ENCODE measurements around the gene CEACAM1.

The CEACAM1 gene

GRCh38 chr19:42528354-42529247 is at the start of gene CEACAM1:
TSS of gene CEACAM1 (minus strand) at chr19:42528481. CDS start at chr19:42528374, 107 bp downstream.
- TF ChIP-seq CTCF (IDR thresholded peaks at IDR 0.05), result no peak

- no peak for TF ChIP-seq CTCF (IDR thresholded peaks at IDR 0.05)
Observed at GRCh38 chr19:42577016-42577415, 48.7 kb upstream of the CEACAM1 start.

GRCh38 chr19:42576241-42576640 is 48.0 kb upstream of the CEACAM1 start:
- TF ChIP-seq CTCF (IDR thresholded peaks at IDR 0.05), result no peak

- no peak for TF ChIP-seq CTCF (IDR thresholded peaks at IDR 0.05)
Observed at GRCh38 chr19:42573642-42574041, 45.4 kb upstream of the CEACAM1 start.

- TF ChIP-seq CTCF (IDR thresholded peaks at IDR 0.05), result no peak
Observed at GRCh38 chr19:42571116-42571515, 42.8 kb upstream of the CEACAM1 start.

GRCh38 chr19:42569193-42569592 is 40.9 kb upstream of the CEACAM1 start:
- TF ChIP-seq CTCF (IDR thresholded peaks at IDR 0.05), result no peak

GRCh38 chr19:42568006-42568405 is 39.7 kb upstream of the CEACAM1 start:
- TF ChIP-seq CTCF (IDR thresholded peaks at IDR 0.05), result no peak
